Endothelial cell (in vitro differentiated cells): ENCODE data around the gene FBXO30. TPM values are rescaled to one million over a fixed set of nuclear protein-coding genes. Genes with fewer than 3 reads are reported as not detected.

Source experiments
- DNase-seq: peaks from one replicate; pipeline ENCODE4 v3.0.0; 2021; ENCODE audit warnings: low spot score
- H3K27ac Mint-ChIP-seq: one replicate; pipeline ENCODE4 v1.8.0; 2021; ENCODE audit warnings: mixed read lengths, inconsistent platforms; ENCODE audit not compliant: unreplicated experiment
- H3K27me3 Mint-ChIP-seq: one replicate; pipeline ENCODE4 v1.8.0; 2021; ENCODE audit warnings: mild to moderate bottlenecking, moderate library complexity, mixed read lengths, inconsistent platforms; ENCODE audit not compliant: unreplicated experiment
- H3K36me3 Mint-ChIP-seq: one replicate; pipeline ENCODE4 v1.8.0; 2021; ENCODE audit warnings: mild to moderate bottlenecking, low read depth, mixed read lengths, inconsistent platforms; ENCODE audit not compliant: unreplicated experiment
- H3K4me1 Mint-ChIP-seq: one replicate; pipeline ENCODE4 v1.8.0; 2021; ENCODE audit warnings: mild to moderate bottlenecking, mixed read lengths, inconsistent platforms; ENCODE audit not compliant: unreplicated experiment
- H3K4me3 Mint-ChIP-seq: one replicate; pipeline ENCODE4 v1.8.0; 2021; ENCODE audit warnings: mild to moderate bottlenecking, mixed read lengths, inconsistent platforms; ENCODE audit not compliant: unreplicated experiment
- H3K9me3 Mint-ChIP-seq: one replicate; pipeline ENCODE4 v1.8.0; 2021; ENCODE audit warnings: mixed read lengths, inconsistent platforms; ENCODE audit not compliant: unreplicated experiment
- CTCF ChIP-seq: fragments of 200-600 bp; sonication (generic); IDR thresholded peaks from one replicate; pipeline ENCODE4 v1.5.0; 2021; ENCODE audit warnings: antibody characterized with exemption; ENCODE audit not compliant: unreplicated experiment
- total RNA-seq: library from RNA; stranded (reverse); fragmentation: NEBNext Ultra II Directional; extraction: Animal tissue kit (Norgen Biotek cat#: 25700); gene quantifications from one replicate; pipeline ENCODE4 v1.2.1, GENCODE V29; 2021; ENCODE audit not compliant: unreplicated experiment

Gene FBXO30
- total RNA-seq, 1 donor from 2014 or later = 14.2 TPM

- Mint-ChIP-seq H3K27ac (no peak overlapping the region), H3K4me1 (no peaks in the 10 kb centered on the region), H3K36me3 (no peaks in the 10 kb centered on the region), H3K4me3 (no peak overlapping the region), H3K27me3 (peaks cover 2% of the 10 kb centered on the region), H3K9me3 (no peaks in the 10 kb centered on the region)
- no peak for TF ChIP-seq CTCF
- no peak for DNase-seq
These were observed 16.0 kb upstream of the FBXO30 start for GRCh38 chr6:145830612-145831011.

GRCh38 chr6:145829950-145830349, 15.4 kb upstream of the FBXO30 start:
- Mint-ChIP-seq H3K9me3 (no peaks in the 10 kb centered on the region), H3K27ac (no peak overlapping the region), H3K36me3 (no peaks in the 10 kb centered on the region), H3K27me3 (peaks cover 2% of the 10 kb centered on the region), H3K4me3 (no peak overlapping the region), H3K4me1 (no peaks in the 10 kb centered on the region)
- TF ChIP-seq CTCF = no peak
- DNase-seq = no peak

- Mint-ChIP-seq H3K4me3 (no peak overlapping the region), H3K27ac (no peak overlapping the region)
These were observed 14.5 kb upstream of the FBXO30 start for GRCh38 chr6:145829102-145829501.

DNA sequence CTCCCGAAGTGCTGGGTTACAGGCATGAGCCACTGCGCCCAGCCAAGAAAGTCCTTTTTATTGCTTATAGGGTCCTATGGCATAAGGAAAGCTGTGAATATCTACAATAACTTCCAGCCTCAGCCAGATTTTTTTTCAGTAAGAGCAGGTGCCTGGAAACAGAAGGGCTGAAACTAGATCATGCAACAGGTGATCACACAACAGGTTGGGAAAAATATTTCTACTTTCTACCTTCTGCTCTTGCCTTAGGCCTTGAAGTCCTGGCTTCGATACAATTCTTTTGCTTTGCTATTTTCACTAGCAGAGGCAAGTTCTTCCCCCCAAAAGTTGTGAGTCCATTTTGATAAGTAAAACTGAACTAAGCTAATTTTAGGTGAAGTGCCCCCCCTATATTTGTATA, 9.7 kb upstream of the FBXO30 start:
- Mint-ChIP-seq H3K4me1 (no peaks in the 10 kb centered on the region), H3K27ac (no peak overlapping the region), H3K36me3 (no peaks in the 10 kb centered on the region), H3K9me3 (no peaks in the 10 kb centered on the region), H3K27me3 (peaks cover 2% of the 10 kb centered on the region), H3K4me3 (no peak overlapping the region)
- no peak for TF ChIP-seq CTCF
- no peak for DNase-seq

More at GRCh38 chr6:145829102-145829501, 14.5 kb upstream of the FBXO30 start:
- Mint-ChIP-seq H3K27me3 (peaks cover 2% of the 10 kb centered on the region), H3K4me1 (no peaks in the 10 kb centered on the region), H3K9me3 (no peaks in the 10 kb centered on the region), H3K36me3 (no peaks in the 10 kb centered on the region)
- no peak for DNase-seq
- TF ChIP-seq CTCF = no peak

GRCh38 chr6:145823328-145823944, 8.8 kb upstream of the FBXO30 start:
- Mint-ChIP-seq H3K4me3 (no peak overlapping the region), H3K27ac (no peak overlapping the region), H3K36me3 (no peaks in the 10 kb centered on the region), H3K9me3 (no peaks in the 10 kb centered on the region), H3K4me1 (no peaks in the 10 kb centered on the region), H3K27me3 (peaks cover 2% of the 10 kb centered on the region)
- no peak for DNase-seq
- no peak for TF ChIP-seq CTCF
